ENCODE data around the gene TMEM80. TPM values are rescaled to one million over a fixed set of nuclear protein-coding genes. Genes with fewer than 3 reads are reported as not detected.

Gene TMEM80
- total and polyA plus RNA-seq, 12 donors: 11.1 to 85.3 (median 32.8) TPM

- Histone ChIP-seq H3K4me3 (no peak overlapping the region), H3K4me1 (replicated peaks in 1 of 2) (peaks cover 4 to 7% of the 10 kb centered on the region in 2 donors), H3K9me3 (replicated peaks in 1 of 3) (no peaks in the 10 kb centered on the region), H3K27me3 (peaks cover 17% of the 10 kb centered on the region), H3K27ac (no peak overlapping the region), H3K36me3 (replicated peaks in 1 of 2) (no peaks in the 10 kb centered on the region)
- DNase-seq: no peak
- TF ChIP-seq, protein P1, sequence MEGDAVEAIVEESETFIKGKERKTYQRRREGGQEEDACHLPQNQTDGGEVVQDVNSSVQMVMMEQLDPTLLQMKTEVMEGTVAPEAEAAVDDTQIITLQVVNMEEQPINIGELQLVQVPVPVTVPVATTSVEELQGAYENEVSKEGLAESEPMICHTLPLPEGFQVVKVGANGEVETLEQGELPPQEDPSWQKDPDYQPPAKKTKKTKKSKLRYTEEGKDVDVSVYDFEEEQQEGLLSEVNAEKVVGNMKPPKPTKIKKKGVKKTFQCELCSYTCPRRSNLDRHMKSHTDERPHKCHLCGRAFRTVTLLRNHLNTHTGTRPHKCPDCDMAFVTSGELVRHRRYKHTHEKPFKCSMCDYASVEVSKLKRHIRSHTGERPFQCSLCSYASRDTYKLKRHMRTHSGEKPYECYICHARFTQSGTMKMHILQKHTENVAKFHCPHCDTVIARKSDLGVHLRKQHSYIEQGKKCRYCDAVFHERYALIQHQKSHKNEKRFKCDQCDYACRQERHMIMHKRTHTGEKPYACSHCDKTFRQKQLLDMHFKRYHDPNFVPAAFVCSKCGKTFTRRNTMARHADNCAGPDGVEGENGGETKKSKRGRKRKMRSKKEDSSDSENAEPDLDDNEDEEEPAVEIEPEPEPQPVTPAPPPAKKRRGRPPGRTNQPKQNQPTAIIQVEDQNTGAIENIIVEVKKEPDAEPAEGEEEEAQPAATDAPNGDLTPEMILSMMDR (IDR thresholded peaks at IDR 0.05): no peak
- no peak for TF ChIP-seq POLR2A (IDR thresholded peaks at IDR 0.05)
- 62 to 80% (median 66%) methylated on average over 2 to 35 of the region's 35 CpGs for WGBS, 4 donors
- intact Hi-C loops (cut with DNase I): loop anchor here (5.0 to 10.0 kb wide), 3 partner anchors 58 to 168 kb away; no protein-coding TSS in a partner anchor
These were observed 24.5 kb downstream of the TMEM80 start for GRCh38 chr11:720017-720641.

- DNase-seq: peak in 2 of 7 donors; percentile 59 to 74
- Histone ChIP-seq H3K9me3 (replicated peaks in 1 of 3) (no peaks in the 10 kb centered on the region), H3K36me3 (replicated peaks in 1 of 2) (no peaks in the 10 kb centered on the region), H3K27ac (no peak overlapping the region), H3K4me3 (no peak overlapping the region), H3K4me1 (replicated peaks in 1 of 2) (peaks cover 5 to 12% of the 10 kb centered on the region in 2 donors), H3K27me3 (peaks cover 21% of the 10 kb centered on the region)
- TF ChIP-seq, protein P1 (IDR thresholded peaks at IDR 0.05): no peak
- no peak for TF ChIP-seq POLR2A (IDR thresholded peaks at IDR 0.05)
- intact Hi-C loops (cut with DNase I): loop anchor here (5.0 to 10.0 kb wide), 3 partner anchors 58 to 168 kb away; no protein-coding TSS in a partner anchor
- 0 to 7% (median 4%) methylated on average over 3 to 52 of the region's 53 CpGs for WGBS, 4 donors
These were observed 25.1 kb downstream of the TMEM80 start for GRCh38 chr11:720642-721246.

DNA sequence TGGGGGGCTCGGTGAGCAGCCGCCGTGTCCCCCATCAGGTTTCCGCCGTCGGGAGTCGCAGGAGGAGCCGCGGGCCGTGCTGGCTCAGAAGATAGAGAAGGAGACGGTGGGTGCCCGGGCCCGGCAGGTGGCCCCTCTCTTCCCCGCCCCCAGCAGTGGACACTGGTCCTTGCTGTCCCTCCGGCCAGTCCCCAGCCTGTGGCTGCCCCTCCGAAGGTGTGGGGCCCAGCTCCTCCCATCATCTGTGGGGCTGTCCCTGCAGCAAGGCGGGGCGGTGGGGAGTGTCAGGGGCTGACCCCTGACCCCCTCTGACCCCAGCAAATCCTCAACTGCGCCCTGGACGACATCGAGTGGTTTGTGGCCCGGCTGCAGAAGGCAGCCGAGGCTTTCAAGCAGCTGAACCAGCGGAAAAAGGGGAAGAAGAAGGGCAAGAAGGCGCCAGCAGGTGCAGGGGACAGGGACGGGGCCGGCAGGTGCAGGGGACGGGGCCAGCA lies 25.7 kb downstream of the TMEM80 start:
- H3K4me1 ChIP-seq (replicated peaks in 1 of 2): peaks cover 11 to 17% of the 10 kb centered on the region in 2 donors
- H3K36me3 ChIP-seq (replicated peaks in 1 of 2): no peaks in the 10 kb centered on the region
- peaks cover 22% of the 10 kb centered on the region for H3K27me3 ChIP-seq
- no peak for TF ChIP-seq POLR2A (IDR thresholded peaks at IDR 0.05)
- TF ChIP-seq, protein P1 (IDR thresholded peaks at IDR 0.05): no peak
- no peaks in the 10 kb centered on the region for H3K9me3 ChIP-seq (replicated peaks in 1 of 3)
- H3K4me3 ChIP-seq: no peak overlapping the region
- no peak for DNase-seq
- no peak overlapping the region for H3K27ac ChIP-seq
- intact Hi-C loops (cut with DNase I): loop anchor here (5.0 to 10.0 kb wide), 3 partner anchors 59 to 169 kb away; no protein-coding TSS in a partner anchor
- 15 to 39% (median 22%) methylated on average over 10 to 28 of the region's 28 CpGs for WGBS, 4 donors

DNA sequence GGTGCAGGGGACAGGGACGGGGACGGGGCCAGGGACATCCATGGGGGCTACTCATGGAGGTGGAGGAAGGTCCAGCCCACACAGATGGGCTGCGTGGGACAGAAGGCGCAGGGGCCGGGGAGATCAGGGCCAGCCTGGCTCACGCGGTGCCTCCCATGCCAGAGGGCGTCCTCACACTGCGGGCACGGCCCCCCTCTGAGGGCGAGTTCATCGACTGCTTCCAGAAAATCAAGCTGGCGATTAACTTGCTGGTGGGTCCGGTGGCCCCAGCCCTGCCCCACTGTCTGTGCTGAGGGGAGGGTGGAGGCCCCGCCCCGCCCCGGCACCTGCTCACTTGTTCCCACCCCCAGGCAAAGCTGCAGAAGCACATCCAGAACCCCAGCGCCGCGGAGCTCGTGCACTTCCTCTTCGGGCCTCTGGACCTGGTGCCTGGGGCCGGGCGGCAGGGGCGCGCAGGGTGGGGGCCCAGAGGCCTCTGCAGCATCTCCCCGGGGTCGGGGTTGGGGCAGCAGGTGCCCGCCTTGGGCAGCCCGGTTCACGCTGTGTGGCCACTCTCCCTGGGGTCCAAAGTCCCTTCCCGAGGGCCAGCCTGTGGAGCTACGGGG lies 26.2 kb downstream of the TMEM80 start:
- Histone ChIP-seq H3K4me3 (no peak overlapping the region), H3K36me3 (replicated peaks in 1 of 2) (no peaks in the 10 kb centered on the region), H3K27me3 (peaks cover 22% of the 10 kb centered on the region), H3K9me3 (replicated peaks in 1 of 3) (no peaks in the 10 kb centered on the region), H3K4me1 (replicated peaks in 1 of 2) (peaks cover 15 to 23% of the 10 kb centered on the region in 2 donors), H3K27ac (no peak overlapping the region)
- 19 to 52% (median 30%) methylated on average over 2 to 33 of the region's 33 CpGs for WGBS, 4 donors
- TF ChIP-seq, protein P1 (IDR thresholded peaks at IDR 0.05): no peak
- TF ChIP-seq POLR2A (IDR thresholded peaks at IDR 0.05): no peak
- no peak for DNase-seq
- intact Hi-C loops (cut with DNase I): loop anchor here (5.0 to 10.0 kb wide), 3 partner anchors 60 to 170 kb away; no protein-coding TSS in a partner anchor

Measured in adrenal gland (tissue), 12 donors.